Neural progenitor cell (in vitro differentiated cells): ENCODE measurements around the gene ZCCHC13. TPM values are rescaled to one million over a fixed set of nuclear protein-coding genes. Genes with fewer than 3 reads are reported as not detected.

ENCODE experiments used
- DNase-seq: peaks from one replicate; pipeline ENCODE4 v3.0.0-alpha.2; 2016; ENCODE audit warnings: low spot score
- H2AFZ ChIP-seq: fragments of 200-600 bp; sonication (generic); replicated peaks from 2 replicates; pipeline ENCODE4 v1.6.1; 2016; ENCODE audit warnings: antibody characterized with exemption
- H3F3A ChIP-seq: fragments of 200-600 bp; sonication (generic); 2 replicates; pipeline ENCODE4 v1.6.1; 2016; ENCODE audit warnings: antibody characterized with exemption, low read depth
- H3K27ac ChIP-seq: fragments of 200-600 bp; sonication (generic); 2 replicates; pipeline ENCODE4 v1.5.1; 2016; ENCODE audit warnings: mild to moderate bottlenecking
- H3K27me3 ChIP-seq: fragments of 200-600 bp; sonication (generic); 2 replicates; pipeline ENCODE4 v1.6.1; 2016; ENCODE audit warnings: mild to moderate bottlenecking, moderate library complexity
- H3K36me3 ChIP-seq: fragments of 200-600 bp; sonication (generic); 2 replicates; pipeline ENCODE4 v1.5.1; 2016
- H3K4me1 ChIP-seq: fragments of 200-600 bp; sonication (generic); 2 replicates; pipeline ENCODE4 v1.6.1; 2016; ENCODE audit warnings: mixed run types
- H3K4me2 ChIP-seq: fragments of 200-600 bp; sonication (generic); 2 replicates; pipeline ENCODE4 v1.6.1; 2016
- H3K4me3 ChIP-seq: fragments of 200-600 bp; sonication (generic); 2 replicates; pipeline ENCODE4 v1.5.1; 2016
- H3K79me2 ChIP-seq: fragments of 200-600 bp; sonication (generic); 2 replicates; pipeline ENCODE4 v1.6.1; 2016; ENCODE audit warnings: low read depth
- H3K9ac ChIP-seq: fragments of 200-600 bp; sonication (generic); 2 replicates; pipeline ENCODE4 v1.6.1; 2016
- H3K9me3 ChIP-seq: fragments of 200-600 bp; sonication (generic); 2 replicates; pipeline ENCODE4 v1.5.1; 2016; ENCODE audit warnings: low read depth
- H4K20me1 ChIP-seq: fragments of 200-600 bp; sonication (generic); 2 replicates; pipeline ENCODE4 v1.6.1; 2016; ENCODE audit warnings: low read depth
- H3K27ac Mint-ChIP-seq: 3 replicates; pipeline ENCODE4 v1.8.0; 2021; ENCODE audit warnings: mixed read lengths
- H3K27me3 Mint-ChIP-seq: 2 replicates; pipeline ENCODE4 v1.8.0; 2022; ENCODE audit warnings: low read depth, mild to moderate bottlenecking, inconsistent platforms, moderate library complexity, mixed read lengths; ENCODE audit not compliant: insufficient read depth
- H3K36me3 Mint-ChIP-seq: 3 replicates; pipeline ENCODE4 v1.8.0; 2021; ENCODE audit warnings: mixed read lengths
- H3K4me1 Mint-ChIP-seq: 3 replicates; pipeline ENCODE4 v1.8.0; 2021; ENCODE audit warnings: mixed read lengths
- H3K4me3 Mint-ChIP-seq: 3 replicates; pipeline ENCODE4 v1.8.0; 2021; ENCODE audit warnings: mild to moderate bottlenecking, moderate library complexity, mixed read lengths
- H3K9me3 Mint-ChIP-seq: 3 replicates; pipeline ENCODE4 v1.8.0; 2020; ENCODE audit warnings: mixed read lengths
- CTCF ChIP-seq: fragments of 200-600 bp; sonication (generic); IDR thresholded peaks from 2 replicates; pipeline ENCODE4 v1.5.1; 2017; ENCODE audit warnings: antibody characterized with exemption, mild to moderate bottlenecking
- EZH2 ChIP-seq: fragments of 200-600 bp; sonication (generic); IDR thresholded peaks from 2 replicates; pipeline ENCODE4 v1.6.1; 2017; ENCODE audit warnings: antibody characterized with exemption, mild to moderate bottlenecking, moderate library complexity
- EZH2phosphoT487 ChIP-seq: fragments of 200-600 bp; sonication (generic); IDR thresholded peaks from 2 replicates; pipeline ENCODE4 v1.6.1; 2017; ENCODE audit warnings: antibody characterized with exemption
- total RNA-seq: library from RNA; depleted of rRNA; stranded (reverse); fragments of >200 nt; gene quantifications from 2 replicates; pipeline ENCODE4 v1.2.3, GENCODE V29; 2015; ENCODE audit warnings: low replicate concordance

ZCCHC13 gene
- total RNA-seq, 1 donor from 2014 or later: not detected

GRCh38 chrX:74292808-74293123, 11.2 kb upstream of the ZCCHC13 start:
- Histone ChIP-seq H3K9me3 (no peaks in the 10 kb centered on the region), H4K20me1 (no peaks in the 10 kb centered on the region), H2AFZ (peak overlapping the region; percentile 50), H3K4me1 (no peaks in the 10 kb centered on the region), H3K27me3 (no peaks in the 10 kb centered on the region), H3K4me2 (peak overlapping the region; percentile 79), H3K79me2 (peaks cover 53% of the 10 kb centered on the region), H3F3A (peaks cover 27% of the 10 kb centered on the region), H3K36me3 (no peaks in the 10 kb centered on the region), H3K27ac (peak overlapping the region; percentile 64), H3K9ac (peak overlapping the region; percentile 42), H3K4me3 (peak overlapping the region; percentile 67)
- Mint-ChIP-seq H3K36me3 (peaks cover 7% of the 10 kb centered on the region), H3K27me3 (peaks cover 5% of the 10 kb centered on the region), H3K4me1 (peaks cover 3% of the 10 kb centered on the region), H3K27ac (peak overlapping the region; percentile 35), H3K9me3 (peaks cover 2% of the 10 kb centered on the region), H3K4me3 (peak overlapping the region; percentile 97)
- no peak for DNase-seq
- TF ChIP-seq CTCF: no peak
- TF ChIP-seq EZH2phosphoT487: no peak
- TF ChIP-seq EZH2: no peak

- peaks cover 5% of the 10 kb centered on the region for H3K36me3 Mint-ChIP-seq
Observed at GRCh38 chrX:74293343-74293946, 10.5 kb upstream of the ZCCHC13 start.

GRCh38 chrX:74295101-74295500, 8.9 kb upstream of the ZCCHC13 start:
- H3K4me3 Mint-ChIP-seq: no peak overlapping the region
- Histone ChIP-seq H3F3A (peaks cover 27% of the 10 kb centered on the region), H3K4me1 (no peaks in the 10 kb centered on the region), H3K27ac (no peak overlapping the region), H3K79me2 (peaks cover 30% of the 10 kb centered on the region), H2AFZ (no peak overlapping the region), H3K4me3 (no peak overlapping the region), H3K9ac (no peak overlapping the region), H4K20me1 (no peaks in the 10 kb centered on the region), H3K9me3 (no peaks in the 10 kb centered on the region), H3K27me3 (no peaks in the 10 kb centered on the region), H3K36me3 (no peaks in the 10 kb centered on the region), H3K4me2 (no peak overlapping the region)
- no peaks in the 10 kb centered on the region for H3K4me1 Mint-ChIP-seq
- no peak for TF ChIP-seq EZH2phosphoT487
- no peak for TF ChIP-seq CTCF
- no peak for TF ChIP-seq EZH2
- no peak overlapping the region for H3K27ac Mint-ChIP-seq
- H3K9me3 Mint-ChIP-seq: peaks cover 4% of the 10 kb centered on the region
- H3K27me3 Mint-ChIP-seq: peaks cover 4% of the 10 kb centered on the region
- DNase-seq: no peak
- no peaks in the 10 kb centered on the region for H3K36me3 Mint-ChIP-seq

More at GRCh38 chrX:74293343-74293946, 10.5 kb upstream of the ZCCHC13 start:
- Mint-ChIP-seq H3K4me1 (peaks cover 3% of the 10 kb centered on the region), H3K27me3 (peaks cover 5% of the 10 kb centered on the region), H3K27ac (peak overlapping the region; percentile 76), H3K9me3 (peaks cover 4% of the 10 kb centered on the region), H3K4me3 (peak overlapping the region; percentile 97)
- peak overlapping the region; percentile 67 for H3K4me3 ChIP-seq
- H2AFZ ChIP-seq: peak overlapping the region; percentile 50
- peak overlapping the region; percentile 64 for H3K27ac ChIP-seq
- DNase-seq: peak; percentile 86
- H3K4me1 ChIP-seq: no peaks in the 10 kb centered on the region
- peak overlapping the region; percentile 79 for H3K4me2 ChIP-seq
- no peaks in the 10 kb centered on the region for H4K20me1 ChIP-seq
- peaks cover 46% of the 10 kb centered on the region for H3K79me2 ChIP-seq
- peaks cover 27% of the 10 kb centered on the region for H3F3A ChIP-seq
- no peaks in the 10 kb centered on the region for H3K9me3 ChIP-seq
- H3K36me3 ChIP-seq: no peaks in the 10 kb centered on the region
- H3K9ac ChIP-seq: peak overlapping the region; percentile 42
- H3K27me3 ChIP-seq: no peaks in the 10 kb centered on the region
- no peak for TF ChIP-seq EZH2phosphoT487

GRCh38 chrX:74297766-74298165, 6.2 kb upstream of the ZCCHC13 start:
- TF ChIP-seq EZH2phosphoT487 (no peak), EZH2 (no peak), CTCF (no peak)
- Mint-ChIP-seq H3K27me3 (no peaks in the 10 kb centered on the region), H3K27ac (no peak overlapping the region), H3K9me3 (peaks cover 4% of the 10 kb centered on the region), H3K36me3 (no peaks in the 10 kb centered on the region), H3K4me3 (no peak overlapping the region), H3K4me1 (no peaks in the 10 kb centered on the region)
- Histone ChIP-seq H2AFZ (no peak overlapping the region), H4K20me1 (no peaks in the 10 kb centered on the region), H3K27ac (no peak overlapping the region), H3K9me3 (no peaks in the 10 kb centered on the region), H3K79me2 (peaks cover 5% of the 10 kb centered on the region), H3K4me2 (no peak overlapping the region), H3K9ac (no peak overlapping the region), H3K36me3 (no peaks in the 10 kb centered on the region), H3F3A (peaks cover 6% of the 10 kb centered on the region), H3K4me1 (no peaks in the 10 kb centered on the region), H3K4me3 (no peak overlapping the region), H3K27me3 (no peaks in the 10 kb centered on the region)
- DNase-seq: no peak
